HG03175 (cell line): ENCODE measurements around the gene GNAT1.
A peak's percentile ranks its signal among the peaks of the same experiment; 100 is the strongest.

Experiments
- ATAC-seq: cut with Tn5 transposase; IDR thresholded peaks from one replicate; pipeline ENCODE4 v1.9.1; 2021; ENCODE audit warnings: mild to moderate bottlenecking, moderate library complexity; ENCODE audit not compliant: unreplicated experiment

The GNAT1 gene

GRCh38 chr3:50190936-50191660 lies at the start of gene GNAT1:
Gene GNAT1 (plus strand): TSS chr3:50191610. CDS start chr3:50191726, 116 bp downstream.
- ATAC-seq, result no peak

GRCh38 chr3:50146316-50146901 lies 45.0 kb upstream of the GNAT1 start:
- no peak for ATAC-seq

GRCh38 chr3:50147016-50147415 lies 44.4 kb upstream of the GNAT1 start:
- ATAC-seq, result no peak

GRCh38 chr3:50147447-50147846 lies 44.0 kb upstream of the GNAT1 start:
- ATAC-seq, result no peak

GRCh38 chr3:50147861-50148260 lies 43.5 kb upstream of the GNAT1 start:
- no peak for ATAC-seq

- no peak for ATAC-seq
Observed at GRCh38 chr3:50150404-50150750, 41.0 kb upstream of the GNAT1 start.

- ATAC-seq, result no peak
Observed at GRCh38 chr3:50150863-50151686, 40.3 kb upstream of the GNAT1 start.

- ATAC-seq, result no peak
Observed at GRCh38 chr3:50151728-50152127, 39.7 kb upstream of the GNAT1 start.

- no peak for ATAC-seq
Observed at GRCh38 chr3:50153782-50154475, 37.5 kb upstream of the GNAT1 start.

- peak; percentile 12 for ATAC-seq
Observed at GRCh38 chr3:50154476-50154839, 37.0 kb upstream of the GNAT1 start.

- ATAC-seq, result peak; percentile 61
Observed at GRCh38 chr3:50154840-50155490, 36.4 kb upstream of the GNAT1 start, which contains the start of gene SEMA3F. Gene SEMA3F (plus strand): TSS chr3:50155324. CDS start chr3:50159623, 4,299 bp downstream.

GRCh38 chr3:50155491-50155878 lies 35.9 kb upstream of the GNAT1 start:
- ATAC-seq, result no peak

- no peak for ATAC-seq
Observed at GRCh38 chr3:50155891-50156290, 35.5 kb upstream of the GNAT1 start.

GRCh38 chr3:50156549-50157493 lies 34.6 kb upstream of the GNAT1 start:
- no peak for ATAC-seq

GRCh38 chr3:50157827-50158529 lies 33.4 kb upstream of the GNAT1 start:
- no peak for ATAC-seq

- no peak for ATAC-seq
Observed at GRCh38 chr3:50158530-50159146, 32.8 kb upstream of the GNAT1 start.

GRCh38 chr3:50160561-50160983 lies 30.8 kb upstream of the GNAT1 start:
- no peak for ATAC-seq

- no peak for ATAC-seq
Observed at GRCh38 chr3:50161320-50161719, 30.1 kb upstream of the GNAT1 start.
